GM19463 (cell line): ENCODE data around the gene ZFAND2A.
A peak's percentile ranks its signal among the peaks of the same experiment; 100 is the strongest.
"Not testable (repeated sequence)": the region's sequence is repeated elsewhere in the genome, so short reads cannot be mapped to it uniquely, and the experiment has no call there.

ENCODE experiments used
- ATAC-seq: cut with Tn5 transposase; IDR thresholded peaks from one replicate; pipeline ENCODE4 v1.9.1; 2021; ENCODE audit warnings: mild to moderate bottlenecking, moderate library complexity; ENCODE audit not compliant: unreplicated experiment

Gene ZFAND2A

GRCh38 chr7:1154172-1154739, 5.7 kb downstream of the ZFAND2A start:
- no peak for ATAC-seq

- no peak for ATAC-seq
Measured at GRCh38 chr7:1152492-1152891, 7.5 kb downstream of the ZFAND2A start.

- ATAC-seq = no peak
Measured at GRCh38 chr7:1151653-1152425, 8.2 kb downstream of the ZFAND2A start.

- no peak for ATAC-seq
Measured at GRCh38 chr7:1151156-1151555, 8.8 kb downstream of the ZFAND2A start.

GRCh38 chr7:1150400-1151002, 9.5 kb downstream of the ZFAND2A start:
- ATAC-seq = no peak

DNA sequence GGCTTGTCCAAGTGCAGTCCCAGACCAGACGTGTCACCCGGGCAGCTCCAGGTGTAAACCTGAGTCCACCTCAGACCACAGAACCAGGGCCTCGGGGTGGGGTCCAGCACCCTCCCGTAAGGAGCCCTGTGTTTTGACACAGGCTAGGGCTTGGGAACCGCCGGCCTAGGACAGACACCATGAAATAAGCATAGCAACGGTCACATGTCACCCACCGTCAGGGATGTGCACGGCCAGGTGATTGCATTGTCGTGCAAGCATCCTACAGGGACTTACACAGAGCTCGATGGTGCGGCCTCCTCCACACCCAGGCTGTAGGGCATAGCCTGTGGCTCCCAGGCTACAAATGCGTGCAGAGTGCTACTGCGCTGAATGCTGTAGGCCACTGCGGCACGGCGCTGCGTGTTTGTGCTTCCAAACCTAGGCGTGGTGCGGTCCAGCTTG, 10.6 kb downstream of the ZFAND2A start:
- no peak for ATAC-seq

DNA sequence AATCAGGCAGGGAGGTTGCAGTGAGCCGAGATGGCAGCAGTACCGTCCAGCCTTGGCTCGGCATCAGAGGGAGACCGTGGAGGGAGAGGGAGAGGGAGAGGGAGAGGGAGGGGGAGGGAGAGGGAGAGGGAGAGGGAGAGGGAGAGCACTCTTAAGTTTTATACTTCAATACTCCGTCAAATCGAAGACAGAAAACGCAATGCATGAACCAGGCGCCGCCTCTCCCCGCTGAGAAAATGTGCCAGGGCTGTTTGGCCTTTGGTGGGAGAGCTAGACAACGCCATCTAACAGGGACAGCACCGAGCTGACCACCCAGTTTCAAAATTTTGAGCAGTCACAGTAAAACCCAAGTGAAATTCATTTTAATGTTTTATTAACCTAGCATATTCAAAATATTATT, 12.1 kb downstream of the ZFAND2A start:
- ATAC-seq = not testable (repeated sequence)

- ATAC-seq = no peak
Measured at GRCh38 chr7:1144269-1144771, 15.7 kb downstream of the ZFAND2A start.

DNA sequence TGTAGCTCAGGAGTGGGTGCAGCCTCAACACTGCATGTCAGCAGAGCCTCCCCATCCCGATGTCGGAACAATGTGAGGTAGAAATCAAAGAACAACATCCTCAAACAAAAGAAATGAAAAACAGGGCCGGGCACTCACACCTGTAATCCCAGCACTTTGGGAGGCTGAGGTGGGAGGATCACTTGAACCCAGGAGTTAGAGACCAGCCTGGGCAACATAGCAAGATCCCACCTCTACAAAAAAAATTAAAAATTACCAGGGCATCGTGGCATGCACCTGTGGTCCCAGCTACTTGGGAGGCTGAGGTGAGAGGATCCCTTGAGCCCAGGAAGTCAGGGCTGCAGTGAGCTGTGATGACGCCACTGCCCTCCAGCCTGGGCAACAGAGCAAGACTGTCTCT, 17.0 kb downstream of the ZFAND2A start:
- not testable (repeated sequence) for ATAC-seq

GRCh38 chr7:1142051-1142635, 17.9 kb downstream of the ZFAND2A start:
- no peak for ATAC-seq

DNA sequence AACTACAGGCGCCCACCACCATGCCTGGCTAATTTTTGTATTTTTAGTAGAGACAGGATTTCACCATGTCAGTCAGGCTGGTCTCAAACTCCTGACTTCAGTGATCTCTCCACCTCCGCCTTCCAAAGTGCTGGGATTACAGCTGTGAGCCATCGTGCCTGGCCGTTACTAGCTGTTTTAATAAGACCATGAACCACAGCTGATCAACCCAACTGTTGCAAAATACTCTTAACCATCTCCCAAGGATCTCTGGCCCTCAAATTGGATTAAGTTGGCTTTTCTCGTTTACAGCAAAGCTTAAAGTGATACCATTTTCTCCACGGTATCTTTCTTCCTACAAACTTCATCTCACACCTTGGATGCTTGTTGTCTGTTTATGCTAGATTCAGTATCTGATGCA, 18.3 kb downstream of the ZFAND2A start:
- ATAC-seq = no peak

- ATAC-seq = no peak
Measured at GRCh38 chr7:1140476-1141104, 19.4 kb downstream of the ZFAND2A start.

DNA sequence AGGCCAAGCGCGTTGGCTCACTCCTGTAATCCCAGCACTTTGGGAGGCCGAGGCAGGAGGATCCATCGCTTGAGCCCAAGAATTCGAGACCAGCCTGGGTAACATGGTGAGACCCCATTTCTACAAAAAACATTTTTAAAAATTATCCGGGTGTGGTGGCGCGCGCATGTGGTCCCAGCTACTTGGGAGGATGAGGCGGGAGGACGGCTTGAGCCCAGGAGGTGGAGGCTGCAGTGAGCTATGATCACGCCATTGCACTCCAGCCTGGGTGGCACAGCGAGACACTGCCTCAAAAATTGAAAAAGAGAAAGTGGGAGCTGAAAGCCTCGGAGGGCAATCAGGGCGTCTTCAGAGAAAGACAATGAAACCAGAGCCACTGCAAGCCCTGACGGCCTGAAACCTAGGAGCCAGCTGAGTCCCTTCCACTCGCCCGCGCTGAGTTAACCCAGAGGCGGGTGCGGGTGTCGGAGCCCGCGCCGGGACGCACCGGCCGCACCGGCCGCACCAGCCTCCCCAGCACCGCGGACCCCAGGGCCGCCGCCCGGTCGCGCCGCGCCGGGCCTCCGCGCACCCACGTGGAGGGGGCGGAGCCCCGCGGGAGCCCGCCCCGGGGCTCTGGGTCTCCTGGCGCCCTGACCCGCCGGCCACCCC, 22.4 kb downstream of the ZFAND2A start:
- ATAC-seq = peak; percentile 59

GRCh38 chr7:1136841-1137516, 23.0 kb downstream of the ZFAND2A start:
- no peak for ATAC-seq

DNA sequence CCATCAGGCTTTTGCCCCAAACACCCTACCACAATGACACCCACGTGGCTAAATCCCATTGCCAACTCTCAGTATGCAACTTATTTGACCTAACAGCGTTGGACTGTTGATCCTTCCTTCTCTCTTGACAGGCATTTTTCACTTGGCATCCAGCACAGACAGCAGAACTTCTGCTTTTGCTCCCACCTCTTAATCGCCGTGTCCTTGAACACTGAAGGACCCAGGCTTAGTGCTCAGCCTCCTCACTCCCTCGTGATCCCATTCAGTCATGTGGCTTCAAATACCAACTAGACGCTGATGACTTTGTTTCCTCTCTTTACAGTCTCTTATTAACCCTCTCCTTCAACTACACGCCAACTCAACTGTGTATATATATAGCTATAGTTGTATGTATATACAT, 25.0 kb downstream of the ZFAND2A start:
- ATAC-seq = no peak

DNA sequence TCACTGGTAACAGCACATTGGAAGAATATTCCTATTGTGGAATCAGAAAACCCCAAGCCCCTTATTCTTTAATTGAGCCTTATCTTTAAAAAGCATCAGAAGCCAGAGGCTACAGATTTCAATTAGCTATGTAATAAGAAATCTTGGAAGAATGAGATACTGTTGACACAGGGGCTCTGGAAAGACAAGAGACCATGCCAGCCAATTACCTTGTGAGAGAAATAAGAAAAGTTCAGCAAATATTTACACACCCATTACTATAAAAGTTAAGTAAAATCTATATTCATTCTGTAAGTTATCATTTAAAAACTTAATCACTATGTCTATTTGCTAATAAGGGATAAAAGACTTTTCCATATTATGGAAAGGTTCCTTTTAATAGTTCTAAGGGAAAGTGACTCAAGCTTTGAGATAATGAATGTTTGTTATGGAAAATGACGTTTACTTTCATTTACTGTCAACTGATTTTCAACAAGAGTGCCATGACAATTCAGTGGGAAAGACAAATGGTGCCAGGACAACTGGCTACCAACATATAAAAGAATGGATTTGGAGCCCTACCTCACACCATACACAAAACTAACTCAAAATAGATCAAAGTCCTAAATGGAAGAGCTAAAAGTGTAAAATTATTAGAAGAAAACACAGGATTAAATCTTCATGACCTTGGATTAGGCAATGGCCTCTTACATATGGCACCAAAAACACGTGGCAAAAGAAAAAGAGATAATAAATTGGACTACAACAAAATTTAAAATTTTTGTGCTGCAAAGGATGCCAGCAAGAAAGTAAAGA, 28.3 kb downstream of the ZFAND2A start:
- no peak for ATAC-seq

- ATAC-seq = no peak
Measured at GRCh38 chr7:1130021-1130990, 29.7 kb downstream of the ZFAND2A start.

- ATAC-seq = no peak
Measured at GRCh38 chr7:1129431-1129830, 30.6 kb downstream of the ZFAND2A start.
